B cell (primary cell): ENCODE results near the gene PLEKHM2. TPM values are rescaled to one million over a fixed set of nuclear protein-coding genes. Genes with fewer than 3 reads are reported as not detected.

Experiments
- ATAC-seq: fragments of 200-7000 bp; cut with Tn5 transposase; one replicate; pipeline ENCODE4 v1.10.0; 2021; ENCODE audit warnings: low read depth, mild to moderate bottlenecking, moderate number of reproducible peaks, moderate library complexity
- CTCF ChIA-PET: fragments of 350-600 bp; sonication (Branson Sonifier 250); formaldehyde crosslinking; loops from one replicate; lab custom pipeline; 2021; ENCODE audit warnings: antibody characterized with exemption, inconsistent platforms; lab: Charles Lee
- POLR2A ChIA-PET: fragments of 350-600 bp; sonication (Branson Sonifier 250); formaldehyde crosslinking; loops from one replicate; lab custom pipeline; 2021; ENCODE audit warnings: antibody characterized with exemption; lab: Charles Lee
- DNase-seq: peaks from one replicate; pipeline ENCODE4 v3.0.0; 2013
- H2AFZ ChIP-seq: 2 replicates; pipeline ENCODE4 v1.6.1; 2012; ENCODE audit warnings: mild to moderate bottlenecking, low read depth, low read length; ENCODE audit not compliant: insufficient read depth, poor library complexity, severe bottlenecking
- H3K27ac ChIP-seq, 2 donors: 1 replicate in 1 of 2; 2 replicates in 1 of 2; pipeline ENCODE4 v1.5.1; 2012 to 2013; ENCODE audit warnings: low read length in 2 of 2, mild to moderate bottlenecking in 2 of 2, moderate library complexity in 1 of 2
- H3K27me3 ChIP-seq, 4 experiments: fragments of 200-600 bp in 1 of 4; sonication (generic) in 1 of 4; replicated peaks in 1 of 4; 1 replicate in 2 of 4; 2 replicates in 2 of 4; pipeline versions ENCODE4 v1.6.1 to v1.7.0; 2013 to 2016; ENCODE audit warnings: low read length in 3 of 4, mild to moderate bottlenecking in 2 of 4, mixed read lengths in 1 of 4, moderate library complexity in 1 of 4; ENCODE audit not compliant: insufficient read depth in 4 of 4, control insufficient read depth in 3 of 4; ENCODE audit errors: control extremely low read depth in 1 of 4
- H3K36me3 ChIP-seq, 2 experiments: replicated peaks in 1 of 2; 1 replicate in 1 of 2; 2 replicates in 1 of 2; pipeline versions ENCODE4 v1.6.1 to v1.7.1; 2013; ENCODE audit warnings: low read length in 1 of 2; ENCODE audit not compliant: insufficient read depth in 2 of 2, control insufficient read depth in 1 of 2; ENCODE audit errors: control extremely low read depth in 1 of 2, extremely low read depth in 1 of 2
- H3K4me1 ChIP-seq, 2 donors: fragments of 200-600 bp in 1 of 2; sonication (generic) in 1 of 2; 1 replicate in 1 of 2; 2 replicates in 1 of 2; pipeline versions ENCODE4 v1.5.1 to v1.6.1; 2013 to 2017; ENCODE audit warnings: low read length in 2 of 2; ENCODE audit not compliant: control insufficient read depth in 2 of 2, insufficient read depth in 2 of 2
- H3K4me2 ChIP-seq: replicated peaks from 2 replicates; pipeline ENCODE3; 2012; ENCODE audit warnings: mild to moderate bottlenecking, low read depth, low read length; ENCODE audit not compliant: poor library complexity, severe bottlenecking
- H3K4me3 ChIP-seq, 5 experiments: fragments of 200-600 bp in 1 of 5; sonication (generic) in 1 of 5; 1 replicate in 3 of 5; 2 replicates in 2 of 5; pipeline versions ENCODE4 v1.5.1 to v1.7.0; 2011 to 2016; ENCODE audit warnings: low read length in 4 of 5, mild to moderate bottlenecking in 4 of 5, low read depth in 2 of 5, control low read depth in 1 of 5, moderate library complexity in 1 of 5; ENCODE audit not compliant: insufficient read depth in 1 of 5; ENCODE audit errors: control extremely low read depth in 1 of 5, extremely low read depth in 1 of 5
- H3K79me2 ChIP-seq: fragments of 200-600 bp; sonication (generic); one replicate; pipeline ENCODE4 v1.6.0; 2016; ENCODE audit warnings: low read length; ENCODE audit not compliant: control insufficient read depth, insufficient read depth
- H3K9ac ChIP-seq: fragments of 200-600 bp; sonication (generic); 2 replicates; pipeline ENCODE4 v1.6.1; 2017; ENCODE audit warnings: mild to moderate bottlenecking, low read length, moderate library complexity
- H3K9me3 ChIP-seq, 3 donors: one replicate each; pipeline versions ENCODE4 v1.6.1 to v1.7.1; 2013; ENCODE audit warnings: low read length in 2 of 3; ENCODE audit not compliant: control insufficient read depth in 2 of 3, insufficient read depth in 1 of 3; ENCODE audit errors: control extremely low read depth in 1 of 3
- H4K20me1 ChIP-seq: 2 replicates; pipeline ENCODE4 v1.6.0; 2012; ENCODE audit warnings: mild to moderate bottlenecking, low read length; ENCODE audit not compliant: insufficient read depth, control insufficient read depth, poor library complexity, severe bottlenecking
- H3K27ac Mint-ChIP-seq: one replicate; pipeline ENCODE4 v1.8.0; 2021; ENCODE audit warnings: mixed read lengths
- H3K27me3 Mint-ChIP-seq: one replicate; pipeline ENCODE4 v1.8.0; 2021; ENCODE audit warnings: mixed read lengths
- H3K4me1 Mint-ChIP-seq: one replicate; pipeline ENCODE4 v1.8.0; 2021; ENCODE audit warnings: mixed read lengths
- H3K4me3 Mint-ChIP-seq: one replicate; pipeline ENCODE4 v1.8.0; 2021; ENCODE audit warnings: mixed read lengths
- H3K9me3 Mint-ChIP-seq: one replicate; pipeline ENCODE4 v1.8.0; 2022; ENCODE audit warnings: mixed read lengths; ENCODE audit not compliant: insufficient read depth
- CTCF ChIP-seq: fragments of 200-600 bp; IDR thresholded peaks from one replicate; pipeline ENCODE4 v1.8.0; 2022; ENCODE audit warnings: antibody characterized with exemption, mild to moderate bottlenecking
- WGBS: methylation state at CpG from one replicate; pipeline ENCODE4 v1.1.5; 2013; ENCODE audit warnings: missing lambda C conversion rate; ENCODE audit not compliant: insufficient coverage; 5-methylcytosine and 5-hydroxymethylcytosine counted together
- intact Hi-C: fragments of 100-400 bp; cut with micrococcal nuclease; formaldehyde crosslinking; loops from one replicate; pipeline ENCODE4 v1.10.0; 2022
- polyA plus RNA-seq: library from polyadenylated mRNA; depleted of rRNA; stranded (reverse); fragments of >200 nt; gene quantifications from 2 replicates; pipeline ENCODE4 v1.2.3, GENCODE V29; 2012
- total RNA-seq, 2 donors: library from RNA; stranded (reverse); fragments of 120-200 nt in 1 of 2; gene quantifications; 1 replicate in 1 of 2; 2 replicates in 1 of 2; pipeline versions ENCODE4 v1.2.3 to v1.2.4, GENCODE V29; 2013 to 2022

PLEKHM2 gene
- total and polyA plus RNA-seq, 2 donors (not counting 1 experiment from before 2014, with no cell fraction given), result 99.7 to 120 TPM

GRCh38 chr1:15667362-15667761 is 16.8 kb upstream of the PLEKHM2 start:
- WGBS, result 94% methylated on average over 3 of the region's 7 CpGs
- POLR2A ChIA-PET, result no interaction called here

More at GRCh38 chr1:15667362-15667761, 16.8 kb upstream of the PLEKHM2 start:
- H3K4me1 Mint-ChIP-seq, result peaks cover 3% of the 10 kb centered on the region
- H3K27ac ChIP-seq, result no peak overlapping the region
- no peak overlapping the region for H3K4me3 ChIP-seq
- H3K27ac Mint-ChIP-seq, result no peak overlapping the region
- CTCF ChIA-PET, result no interaction called here
- no peaks in the 10 kb centered on the region for H3K27me3 ChIP-seq
- intact Hi-C loops, result loop anchor here (5.0 kb wide), 1 partner anchor 75 kb away; the partner anchor contains the start of gene TMEM82
- TF ChIP-seq CTCF, result no peak
- H3K4me1 ChIP-seq, result no peaks in the 10 kb centered on the region
- DNase-seq (no peak), ATAC-seq (no peak)
- no peaks in the 10 kb centered on the region for H3K9me3 ChIP-seq
- no peak overlapping the region for H3K4me3 Mint-ChIP-seq
- no peak overlapping the region for H3K9ac ChIP-seq
- H3K9me3 Mint-ChIP-seq, result no peaks in the 10 kb centered on the region
- no peak overlapping the region for H2AFZ ChIP-seq
- no peaks in the 10 kb centered on the region for H3K79me2 ChIP-seq
- H3K4me2 ChIP-seq, result no peak overlapping the region
- peaks cover 2 to 8% of the 10 kb centered on the region in 2 experiments for H3K36me3 ChIP-seq
- no peaks in the 10 kb centered on the region for H3K27me3 Mint-ChIP-seq
- H4K20me1 ChIP-seq, result no peaks in the 10 kb centered on the region
